Posterior cingulate gyrus (tissue), 11 donors: ENCODE data around the gene SCN7A.
"Not testable (repeated sequence)": the region's sequence is repeated elsewhere in the genome, so short reads cannot be mapped to it uniquely, and the experiment has no call there.

ENCODE experiments used
- DNase-seq, 10 donors: peaks; one replicate each; pipeline versions ENCODE4 v3.0.0 to v3.0.0-alpha.2; 2020 to 2021; ENCODE audit warnings: mixed read lengths in 3 of 10
- intact Hi-C: fragments of 100-400 bp; cut with DNase I; formaldehyde crosslinking; loops from one replicate; pipeline ENCODE4 v1.15.1; 2023

Gene SCN7A

GRCh38 chr2:166407746-166408145 is 86.3 kb downstream of the SCN7A start:
- DNase-seq, result peak in 1 of 10 donors; percentile 57
- intact Hi-C loops, result not testable (repeated sequence)

- intact Hi-C loops, result no loop called here
- no peak for DNase-seq
These were observed 87.7 kb downstream of the SCN7A start for GRCh38 chr2:166406374-166406773.

GRCh38 chr2:166405569-166405926 is 88.5 kb downstream of the SCN7A start:
- no peak for DNase-seq
- intact Hi-C loops, result no loop called here

GRCh38 chr2:166404831-166405568 is 89.0 kb downstream of the SCN7A start:
- intact Hi-C loops, result no loop called here
- DNase-seq, result no peak

- no peak for DNase-seq
- intact Hi-C loops, result no loop called here
These were observed 99.8 kb downstream of the SCN7A start for GRCh38 chr2:166394245-166394644.

- intact Hi-C loops, result no loop called here
- no peak for DNase-seq
These were observed 101.0 kb downstream of the SCN7A start for GRCh38 chr2:166393008-166393407.

- no peak for DNase-seq
- intact Hi-C loops, result no loop called here
These were observed 105.5 kb downstream of the SCN7A start for GRCh38 chr2:166388481-166389070.

GRCh38 chr2:166385313-166385712 is 108.7 kb downstream of the SCN7A start:
- intact Hi-C loops, result no loop called here

GRCh38 chr2:166384774-166385173 is 109.3 kb downstream of the SCN7A start:
- intact Hi-C loops, result no loop called here
- peak in 1 of 10 donors; percentile 42 for DNase-seq

More at GRCh38 chr2:166385313-166385712, 108.7 kb downstream of the SCN7A start:
- DNase-seq, result no peak

- intact Hi-C loops, result no loop called here
- no peak for DNase-seq
These were observed 111.6 kb downstream of the SCN7A start for GRCh38 chr2:166382448-166382847.

GRCh38 chr2:166380615-166381014 is 113.4 kb downstream of the SCN7A start:
- intact Hi-C loops, result no loop called here
- no peak for DNase-seq

- no peak for DNase-seq
- intact Hi-C loops, result no loop called here
These were observed 117.2 kb downstream of the SCN7A start for GRCh38 chr2:166376873-166377272.

- intact Hi-C loops, result no loop called here
- no peak for DNase-seq
These were observed 117.6 kb downstream of the SCN7A start for GRCh38 chr2:166376488-166376828.

- DNase-seq, result peak; percentile 23 to 93 (median 58)
- intact Hi-C loops, result no loop called here
These were observed 118.1 kb downstream of the SCN7A start, which contains the start of gene SCN9A for GRCh38 chr2:166375736-166376487. Gene SCN9A, minus strand, starts transcription at chr2:166375944. Its CDS starts 64,188 bp downstream, at chr2:166311756.

GRCh38 chr2:166375195-166375735 is 118.8 kb downstream of the SCN7A start:
- intact Hi-C loops, result no loop called here
- DNase-seq, result no peak

- no peak for DNase-seq
- intact Hi-C loops, result no loop called here
These were observed 120.1 kb downstream of the SCN7A start for GRCh38 chr2:166373951-166374350.

GRCh38 chr2:166373539-166373938 is 120.5 kb downstream of the SCN7A start:
- intact Hi-C loops, result no loop called here
- DNase-seq, result no peak

- no peak for DNase-seq
- intact Hi-C loops, result no loop called here
These were observed 120.9 kb downstream of the SCN7A start for GRCh38 chr2:166373105-166373504.

GRCh38 chr2:166372046-166372445 is 122.0 kb downstream of the SCN7A start:
- no peak for DNase-seq
- intact Hi-C loops, result no loop called here

- intact Hi-C loops, result no loop called here
- DNase-seq, result no peak
These were observed 128.1 kb downstream of the SCN7A start for GRCh38 chr2:166365803-166366420.

- DNase-seq, result no peak
- intact Hi-C loops, result no loop called here
These were observed 128.8 kb downstream of the SCN7A start for GRCh38 chr2:166365239-166365638.
